AG04450 (cell line): ENCODE data around the gene CTSH. TPM values are rescaled to one million over a fixed set of nuclear protein-coding genes. Genes with fewer than 3 reads are reported as not detected.

ENCODE experiments used
- CTCF ChIA-PET: fragments of 300-600, 350-600 bp; formaldehyde crosslinking; extraction: SDS; loops from one replicate; lab custom pipeline; 2022; ENCODE audit warnings: antibody characterized with exemption, inconsistent platforms; lab: Charles Lee
- POLR2A ChIA-PET: fragments of 350-600 bp; formaldehyde crosslinking; extraction: SDS; loops from one replicate; lab custom pipeline; 2021; ENCODE audit warnings: antibody characterized with exemption, inconsistent platforms; lab: Yijun Ruan, JAX
- DNase-seq: peaks from one replicate; pipeline ENCODE4 v3.0.0-alpha.2; 2011; ENCODE audit warnings: low read depth, low spot score
- H3K27ac ChIP-seq: one replicate; pipeline ENCODE4 v1.5.1; 2012; ENCODE audit warnings: low read depth, low read length, control low read depth
- H3K27me3 ChIP-seq: one replicate; pipeline ENCODE4 v1.6.0; 2012; ENCODE audit warnings: low read length; ENCODE audit not compliant: control insufficient read depth, insufficient read depth
- H3K4me3 ChIP-seq: 2 replicates; pipeline ENCODE4 v1.5.1; 2011; ENCODE audit warnings: mild to moderate bottlenecking, low read depth, low read length, control low read depth
- H3K9me3 ChIP-seq: 2 replicates; pipeline ENCODE4 v1.5.1; 2012; ENCODE audit warnings: low read length; ENCODE audit not compliant: control insufficient read depth, insufficient read depth
- polyA plus RNA-seq: library from polyadenylated mRNA; depleted of rRNA; stranded (reverse); fragments of >200 nt; gene quantifications from 2 replicates; pipeline ENCODE4 v1.2.3, GENCODE V29; 2011
- TF ChIP-seq, protein P1 (sequence below): IDR thresholded peaks from 2 replicates; pipeline ENCODE4 v1.5.1; 2011; ENCODE audit warnings: low read depth, low read length, control low read depth, inconsistent platforms

Gene CTSH
- polyA plus RNA-seq, 1 experiment, result 4.8 TPM

DNA sequence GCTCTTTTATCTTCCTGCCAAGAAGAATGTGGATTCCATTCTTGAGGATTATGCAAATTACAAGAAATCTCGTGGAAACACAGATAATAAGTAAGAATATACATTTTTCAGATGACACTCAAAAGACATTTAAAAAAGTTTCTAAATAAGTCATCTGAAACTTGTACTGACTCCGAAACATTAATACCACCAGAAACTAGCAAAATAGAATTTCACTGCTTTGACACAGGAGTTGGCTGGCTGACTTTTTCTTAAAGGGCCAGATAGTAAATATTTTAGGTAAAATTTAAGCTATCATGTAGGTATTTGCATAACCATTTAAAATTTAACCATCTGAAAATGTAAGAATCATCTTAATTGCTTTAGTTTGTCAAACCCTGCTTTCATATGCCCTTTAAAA, 51.3 kb downstream of the CTSH start:
- DNase-seq, result no peak
- Histone ChIP-seq H3K27ac (no peak overlapping the region), H3K9me3 (no peaks in the 10 kb centered on the region), H3K4me3 (no peak overlapping the region), H3K27me3 (no peaks in the 10 kb centered on the region)
- ChIA-PET POLR2A (interaction anchor here (1.5 kb wide), 1 partner anchor 20 kb away, joined by 3 read pairs; the partner anchor contains the start of gene MORF4L1), CTCF (interaction anchor here (0.7 kb wide), 1 partner anchor 17 kb away, joined by 3 read pairs; no protein-coding TSS in a partner anchor)
- TF ChIP-seq, protein P1, sequence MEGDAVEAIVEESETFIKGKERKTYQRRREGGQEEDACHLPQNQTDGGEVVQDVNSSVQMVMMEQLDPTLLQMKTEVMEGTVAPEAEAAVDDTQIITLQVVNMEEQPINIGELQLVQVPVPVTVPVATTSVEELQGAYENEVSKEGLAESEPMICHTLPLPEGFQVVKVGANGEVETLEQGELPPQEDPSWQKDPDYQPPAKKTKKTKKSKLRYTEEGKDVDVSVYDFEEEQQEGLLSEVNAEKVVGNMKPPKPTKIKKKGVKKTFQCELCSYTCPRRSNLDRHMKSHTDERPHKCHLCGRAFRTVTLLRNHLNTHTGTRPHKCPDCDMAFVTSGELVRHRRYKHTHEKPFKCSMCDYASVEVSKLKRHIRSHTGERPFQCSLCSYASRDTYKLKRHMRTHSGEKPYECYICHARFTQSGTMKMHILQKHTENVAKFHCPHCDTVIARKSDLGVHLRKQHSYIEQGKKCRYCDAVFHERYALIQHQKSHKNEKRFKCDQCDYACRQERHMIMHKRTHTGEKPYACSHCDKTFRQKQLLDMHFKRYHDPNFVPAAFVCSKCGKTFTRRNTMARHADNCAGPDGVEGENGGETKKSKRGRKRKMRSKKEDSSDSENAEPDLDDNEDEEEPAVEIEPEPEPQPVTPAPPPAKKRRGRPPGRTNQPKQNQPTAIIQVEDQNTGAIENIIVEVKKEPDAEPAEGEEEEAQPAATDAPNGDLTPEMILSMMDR, result no peak

DNA sequence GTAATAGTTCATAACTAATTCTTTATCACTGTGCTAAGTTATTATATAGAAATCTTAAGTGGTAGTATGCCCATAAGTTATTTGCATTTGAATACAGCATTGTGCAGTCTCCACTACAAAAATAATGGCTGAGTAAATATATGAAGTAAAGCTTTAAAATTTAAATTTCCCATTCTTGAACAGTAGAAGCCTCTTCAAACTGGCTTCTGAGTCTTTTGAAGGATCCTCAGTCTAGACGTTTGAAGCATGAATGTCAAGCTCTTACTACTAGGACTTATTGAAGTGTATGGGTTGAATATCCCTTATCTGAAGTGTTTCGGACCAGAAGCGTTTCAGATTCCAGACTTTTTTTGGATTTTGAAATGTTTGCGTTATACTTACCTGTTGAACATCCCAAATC, 55.8 kb downstream of the CTSH start:
- Histone ChIP-seq H3K27ac (no peak overlapping the region), H3K9me3 (no peaks in the 10 kb centered on the region), H3K4me3 (no peak overlapping the region), H3K27me3 (no peaks in the 10 kb centered on the region)
- TF ChIP-seq, protein P1, result no peak
- DNase-seq, result no peak
- ChIA-PET POLR2A (no interaction called here), CTCF (interaction anchor here (0.6 to 1.5 kb wide), 3 partner anchors 16 to 21 kb away, joined by 3 to 4 read pairs (median 3); no protein-coding TSS in a partner anchor)

DNA sequence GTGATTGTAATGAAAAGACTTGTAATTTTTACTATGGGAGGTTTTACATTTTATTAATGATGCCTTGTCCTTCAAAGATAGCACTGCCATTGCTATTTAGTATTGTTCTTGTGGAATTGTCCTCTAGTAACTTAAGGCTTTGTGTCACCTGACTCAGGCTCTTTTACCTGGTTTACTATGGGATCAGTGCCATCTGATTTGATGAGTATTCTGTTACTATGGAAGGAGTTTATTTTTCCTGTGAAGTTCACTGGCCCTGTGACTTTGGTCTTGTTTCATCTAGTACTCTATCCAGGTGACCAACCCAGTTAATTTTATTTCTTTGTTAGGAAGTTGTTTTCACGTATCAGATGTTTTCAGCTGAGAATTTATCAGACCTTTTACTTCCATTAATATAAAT, 63.2 kb downstream of the CTSH start:
- ChIA-PET CTCF (no interaction called here), POLR2A (no interaction called here)
- H3K4me3 ChIP-seq, result no peak overlapping the region
- no peaks in the 10 kb centered on the region for H3K27me3 ChIP-seq
- DNase-seq, result no peak
- H3K27ac ChIP-seq, result no peak overlapping the region
- no peaks in the 10 kb centered on the region for H3K9me3 ChIP-seq
- TF ChIP-seq, protein P1, result no peak

DNA sequence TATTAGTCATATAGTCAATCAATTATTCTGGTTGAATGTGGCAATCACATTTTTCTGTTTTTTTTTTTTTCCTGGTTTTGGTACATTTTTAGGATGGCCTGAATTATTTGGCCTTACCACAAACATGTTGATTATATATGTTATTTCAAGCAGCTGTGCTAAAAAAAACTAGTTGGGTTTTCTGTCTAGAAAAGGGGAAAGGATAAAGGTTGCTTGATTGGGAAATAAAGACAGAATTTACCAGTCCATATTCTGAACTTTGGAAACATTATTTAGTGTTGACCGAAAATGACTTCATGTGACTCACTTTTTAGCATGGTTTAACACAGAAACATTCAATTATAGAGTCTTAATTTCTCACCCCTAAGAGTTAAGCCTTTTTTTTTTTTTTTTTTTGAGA, 64.0 kb downstream of the CTSH start:
- H3K27ac ChIP-seq, result no peak overlapping the region
- no peak overlapping the region for H3K4me3 ChIP-seq
- CTCF ChIA-PET, result no interaction called here
- POLR2A ChIA-PET, result interaction anchor here (0.6 to 1.5 kb wide), 5 partner anchors 19 to 108 kb away, joined by 3 to 5 read pairs (median 4); no protein-coding TSS in a partner anchor
- DNase-seq, result no peak
- TF ChIP-seq, protein P1, result no peak
- peaks cover 2% of the 10 kb centered on the region; the same call in 1 of the 2 replicates for H3K9me3 ChIP-seq
- H3K27me3 ChIP-seq, result no peaks in the 10 kb centered on the region

DNA sequence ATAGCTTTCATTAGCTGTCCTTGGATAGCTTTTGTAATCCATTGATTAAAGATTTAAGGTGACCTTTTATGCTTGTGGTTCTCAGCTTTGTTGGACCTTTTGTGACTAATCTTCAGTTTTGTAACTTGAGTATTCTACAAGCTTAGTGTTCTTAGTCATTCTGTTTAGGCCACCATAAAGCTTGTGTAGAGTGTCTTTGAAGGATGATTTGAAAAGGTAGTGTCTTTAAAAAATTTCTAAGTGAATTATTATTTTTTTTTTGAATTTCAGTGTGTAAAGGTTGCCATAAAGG, 64.7 kb downstream of the CTSH start:
- Histone ChIP-seq H3K27me3 (no peaks in the 10 kb centered on the region), H3K4me3 (no peak overlapping the region), H3K27ac (no peak overlapping the region), H3K9me3 (peaks cover 3% of the 10 kb centered on the region; the same call in 1 of the 2 replicates)
- ChIA-PET CTCF (interaction anchor here (0.6 to 1.1 kb wide), 4 partner anchors 29 to 304 kb away, joined by 3 read pairs; no protein-coding TSS in a partner anchor), POLR2A (interaction anchor here (0.6 to 1.5 kb wide), 4 partner anchors 22 to 42 kb away, joined by 3 to 5 read pairs (median 4); no protein-coding TSS in a partner anchor)
- TF ChIP-seq, protein P1, result no peak
- no peak for DNase-seq
